KOPT-K1 (cell line): ENCODE data around the gene TRAPPC2L.
"Not testable (repeated sequence)": the region's sequence is repeated elsewhere in the genome, so short reads cannot be mapped to it uniquely, and the experiment has no call there.

Experiments used
- H3K27ac ChIP-seq: fragments of 200-600 bp; sonication (generic); 2 replicates; pipeline ENCODE4 v1.5.1; 2016; ENCODE audit warnings: antibody characterized with exemption, mild to moderate bottlenecking, low read depth, low read length; ENCODE audit not compliant: poor library complexity, severe bottlenecking
- H3K36me3 ChIP-seq: fragments of 200-600 bp; sonication (generic); 2 replicates; pipeline ENCODE4 v1.5.1; 2017; ENCODE audit warnings: antibody characterized with exemption, mild to moderate bottlenecking, low read length, moderate library complexity; ENCODE audit not compliant: insufficient read depth
- H3K9me3 ChIP-seq: fragments of 200-600 bp; sonication (generic); 2 replicates; pipeline ENCODE4 v1.5.1; 2017; ENCODE audit warnings: antibody characterized with exemption, low read length, mild to moderate bottlenecking; ENCODE audit not compliant: insufficient read depth, poor library complexity, severe bottlenecking

TRAPPC2L gene

GRCh38 chr16:88815227-88815626, 41.7 kb upstream of the TRAPPC2L start:
- H3K27ac ChIP-seq, result no peak overlapping the region
- H3K9me3 ChIP-seq, result no peaks in the 10 kb centered on the region
- peaks cover 5% of the 10 kb centered on the region for H3K36me3 ChIP-seq

GRCh38 chr16:88815901-88816589, 40.9 kb upstream of the TRAPPC2L start:
- Histone ChIP-seq H3K27ac (no peak overlapping the region), H3K9me3 (no peaks in the 10 kb centered on the region), H3K36me3 (no peaks in the 10 kb centered on the region)

- H3K9me3 ChIP-seq, result no peaks in the 10 kb centered on the region
- H3K36me3 ChIP-seq, result no peaks in the 10 kb centered on the region
- no peak overlapping the region for H3K27ac ChIP-seq
Observed at GRCh38 chr16:88816736-88817535, 40.0 kb upstream of the TRAPPC2L start.

GRCh38 chr16:88817785-88818574, 38.9 kb upstream of the TRAPPC2L start:
- Histone ChIP-seq H3K9me3 (no peaks in the 10 kb centered on the region), H3K27ac (no peak overlapping the region), H3K36me3 (no peaks in the 10 kb centered on the region)

- Histone ChIP-seq H3K9me3 (no peaks in the 10 kb centered on the region), H3K27ac (no peak overlapping the region), H3K36me3 (no peaks in the 10 kb centered on the region)
Observed at GRCh38 chr16:88818575-88818874, 38.4 kb upstream of the TRAPPC2L start.

GRCh38 chr16:88819126-88819525, 37.8 kb upstream of the TRAPPC2L start:
- Histone ChIP-seq H3K9me3 (no peaks in the 10 kb centered on the region), H3K36me3 (no peaks in the 10 kb centered on the region), H3K27ac (no peak overlapping the region)

GRCh38 chr16:88820385-88821025, 36.4 kb upstream of the TRAPPC2L start:
- Histone ChIP-seq H3K9me3 (no peaks in the 10 kb centered on the region), H3K27ac (no peak overlapping the region), H3K36me3 (no peaks in the 10 kb centered on the region)

GRCh38 chr16:88821168-88821850, 35.6 kb upstream of the TRAPPC2L start:
- Histone ChIP-seq H3K36me3 (no peaks in the 10 kb centered on the region), H3K27ac (no peak overlapping the region), H3K9me3 (no peaks in the 10 kb centered on the region)

- no peaks in the 10 kb centered on the region for H3K36me3 ChIP-seq
- H3K27ac ChIP-seq, result no peak overlapping the region
- no peaks in the 10 kb centered on the region for H3K9me3 ChIP-seq
Observed at GRCh38 chr16:88822281-88823040, 34.5 kb upstream of the TRAPPC2L start.

GRCh38 chr16:88823646-88824045, 33.3 kb upstream of the TRAPPC2L start:
- not testable (repeated sequence) for H3K36me3 ChIP-seq, H3K27ac ChIP-seq, H3K9me3 ChIP-seq

- no peaks in the 10 kb centered on the region for H3K36me3 ChIP-seq
- H3K9me3 ChIP-seq, result no peaks in the 10 kb centered on the region
- no peak overlapping the region for H3K27ac ChIP-seq
Observed at GRCh38 chr16:88824256-88825077, 32.5 kb upstream of the TRAPPC2L start.

GRCh38 chr16:88825146-88825545, 31.8 kb upstream of the TRAPPC2L start:
- Histone ChIP-seq H3K36me3 (no peaks in the 10 kb centered on the region), H3K27ac (no peak overlapping the region)

GRCh38 chr16:88826070-88826840, 30.7 kb upstream of the TRAPPC2L start:
- no peaks in the 10 kb centered on the region for H3K9me3 ChIP-seq
- no peak overlapping the region for H3K27ac ChIP-seq
- H3K36me3 ChIP-seq, result no peaks in the 10 kb centered on the region

More at GRCh38 chr16:88825146-88825545, 31.8 kb upstream of the TRAPPC2L start:
- no peaks in the 10 kb centered on the region for H3K9me3 ChIP-seq
